HG02588 (cell line): ENCODE measurements around the gene DENND5B.
"Not testable (repeated sequence)": the region's sequence is repeated elsewhere in the genome, so short reads cannot be mapped to it uniquely, and the experiment has no call there.

Source experiments
- ATAC-seq: cut with Tn5 transposase; IDR thresholded peaks from one replicate; pipeline ENCODE4 v1.9.1; 2021; ENCODE audit warnings: mild to moderate bottlenecking, moderate library complexity; ENCODE audit not compliant: unreplicated experiment

DENND5B gene

DNA sequence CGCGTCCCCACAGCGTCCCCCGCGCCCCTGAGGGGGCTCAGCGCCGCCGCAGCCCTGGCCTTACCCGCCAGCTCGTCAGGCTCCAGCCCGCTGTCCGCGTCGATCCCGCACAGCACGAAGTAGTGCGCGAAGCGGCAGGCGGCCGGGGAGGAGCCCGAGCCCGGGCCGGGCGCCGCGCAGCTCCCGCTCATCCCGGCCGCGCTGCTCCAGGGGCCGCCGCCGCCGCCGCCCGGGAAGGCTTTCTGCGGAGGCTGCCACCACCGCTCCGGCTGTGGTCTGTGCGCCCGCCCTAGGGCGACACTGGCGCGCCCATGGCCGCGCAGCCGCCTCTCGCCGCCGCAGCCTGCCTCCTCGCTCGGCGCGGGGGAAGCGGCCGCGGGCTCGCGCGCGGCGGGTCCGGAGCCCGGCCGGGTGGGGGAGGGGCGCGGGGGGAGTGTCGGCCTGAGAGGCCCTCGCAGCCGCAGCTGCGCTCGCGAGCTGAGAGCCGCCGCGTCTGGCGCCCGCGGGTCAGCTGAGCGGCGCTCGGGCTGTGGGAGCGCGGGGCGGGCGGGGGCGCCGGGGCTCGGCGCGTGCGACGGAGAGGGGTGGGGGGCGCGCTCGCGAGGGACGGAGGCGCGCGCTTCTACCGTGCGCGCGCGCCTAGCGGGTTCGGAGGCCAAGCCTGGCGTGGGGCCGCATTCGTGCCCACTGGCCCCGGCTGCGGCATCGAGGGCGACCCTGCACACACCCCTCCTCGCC lies at the start of gene DENND5B:
TSS of gene DENND5B (minus strand) at position 495 of the 738 bp plus-strand sequence. CDS start at position 191, 304 bp downstream.
- ATAC-seq = peak; percentile 52

DNA sequence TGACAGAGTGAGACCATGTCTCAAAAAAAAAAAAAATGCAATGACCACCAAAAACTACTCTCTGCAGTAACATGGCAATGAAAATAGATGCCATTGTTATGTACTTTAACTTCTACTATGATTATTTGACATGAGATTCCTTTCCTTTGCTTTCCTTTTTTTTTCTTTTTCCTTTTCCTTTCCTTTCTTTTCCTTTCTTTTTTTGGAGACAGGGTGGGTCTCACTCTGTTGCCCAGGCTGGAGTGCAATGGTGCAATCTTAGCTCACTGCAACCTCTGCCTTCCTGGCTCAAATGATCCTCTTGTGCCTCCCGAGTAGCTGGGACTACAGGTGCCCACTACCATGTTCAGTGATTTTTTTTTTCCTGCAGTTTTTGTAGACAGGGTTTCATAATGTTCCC lies 43.7 kb upstream of the DENND5B start:
- no peak for ATAC-seq

DNA sequence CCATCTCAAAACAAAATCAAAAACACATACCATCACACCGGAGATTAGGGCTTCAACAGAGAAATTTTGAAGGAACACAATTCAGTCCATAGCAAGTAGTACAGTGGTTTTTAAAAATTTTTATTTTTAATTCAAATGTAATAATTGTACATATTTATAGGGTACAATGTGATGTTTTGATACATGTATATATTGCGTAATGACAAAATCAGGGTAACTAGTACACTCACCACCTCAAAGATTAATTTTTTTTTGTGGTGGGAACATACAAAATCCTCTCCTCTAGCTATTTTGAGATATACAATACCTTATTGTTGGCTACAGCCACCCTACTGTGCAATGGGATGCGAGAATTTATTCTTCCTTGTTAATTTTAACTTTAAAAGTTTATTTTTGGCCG lies 42.5 kb upstream of the DENND5B start:
- no peak for ATAC-seq

DNA sequence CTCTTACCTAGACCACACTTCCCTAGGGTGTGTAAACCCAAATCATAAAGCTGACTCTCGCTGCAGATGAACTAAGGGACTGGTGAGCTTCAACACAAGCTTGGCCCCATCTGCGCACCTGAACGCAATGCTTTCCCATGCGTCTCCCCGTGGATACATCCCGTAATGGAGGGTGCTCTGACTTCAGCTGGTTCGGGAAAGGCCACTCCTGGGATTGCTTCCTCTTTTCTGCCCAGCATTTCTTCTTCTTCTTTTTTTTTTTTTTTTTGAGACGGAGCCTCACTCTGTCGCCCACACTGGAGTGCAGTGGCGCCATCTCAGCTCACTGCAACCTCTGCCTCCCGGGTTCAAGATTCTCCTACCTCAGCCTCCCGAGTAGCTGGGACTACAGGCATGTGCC lies 40.9 kb upstream of the DENND5B start:
- no peak for ATAC-seq

DNA sequence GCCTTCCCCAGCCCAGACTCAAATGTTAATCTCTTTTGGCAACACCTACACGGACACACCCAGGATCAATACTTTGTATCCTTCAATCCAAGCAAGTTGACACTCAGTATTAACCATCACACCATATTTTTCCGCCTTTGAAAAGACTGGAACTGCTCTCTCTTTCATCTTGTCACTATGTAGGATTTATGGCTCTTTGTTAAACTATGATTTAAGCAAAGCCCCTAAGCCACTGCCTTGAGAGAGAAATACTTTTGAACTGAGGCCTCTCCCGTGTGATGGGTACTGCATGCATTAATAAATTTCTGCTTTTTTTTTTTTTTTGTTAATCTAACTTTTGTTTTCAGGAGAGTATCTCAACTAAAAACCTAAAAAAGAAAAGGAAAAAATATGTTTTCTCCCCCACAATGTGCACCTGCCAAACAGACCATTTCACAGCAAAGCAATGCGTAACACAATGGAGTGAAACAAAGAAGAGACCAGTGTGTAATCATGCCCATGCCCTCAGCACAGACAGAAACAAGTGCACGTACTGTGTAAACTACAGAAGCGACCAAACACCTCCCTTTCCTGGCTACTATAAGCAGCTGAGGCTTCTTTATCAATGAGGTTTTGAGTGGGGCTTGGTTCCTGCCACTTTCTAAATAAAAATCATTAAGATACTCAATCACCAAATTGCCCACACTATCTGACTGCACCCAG lies 40.2 kb upstream of the DENND5B start:
- ATAC-seq = no peak

DNA sequence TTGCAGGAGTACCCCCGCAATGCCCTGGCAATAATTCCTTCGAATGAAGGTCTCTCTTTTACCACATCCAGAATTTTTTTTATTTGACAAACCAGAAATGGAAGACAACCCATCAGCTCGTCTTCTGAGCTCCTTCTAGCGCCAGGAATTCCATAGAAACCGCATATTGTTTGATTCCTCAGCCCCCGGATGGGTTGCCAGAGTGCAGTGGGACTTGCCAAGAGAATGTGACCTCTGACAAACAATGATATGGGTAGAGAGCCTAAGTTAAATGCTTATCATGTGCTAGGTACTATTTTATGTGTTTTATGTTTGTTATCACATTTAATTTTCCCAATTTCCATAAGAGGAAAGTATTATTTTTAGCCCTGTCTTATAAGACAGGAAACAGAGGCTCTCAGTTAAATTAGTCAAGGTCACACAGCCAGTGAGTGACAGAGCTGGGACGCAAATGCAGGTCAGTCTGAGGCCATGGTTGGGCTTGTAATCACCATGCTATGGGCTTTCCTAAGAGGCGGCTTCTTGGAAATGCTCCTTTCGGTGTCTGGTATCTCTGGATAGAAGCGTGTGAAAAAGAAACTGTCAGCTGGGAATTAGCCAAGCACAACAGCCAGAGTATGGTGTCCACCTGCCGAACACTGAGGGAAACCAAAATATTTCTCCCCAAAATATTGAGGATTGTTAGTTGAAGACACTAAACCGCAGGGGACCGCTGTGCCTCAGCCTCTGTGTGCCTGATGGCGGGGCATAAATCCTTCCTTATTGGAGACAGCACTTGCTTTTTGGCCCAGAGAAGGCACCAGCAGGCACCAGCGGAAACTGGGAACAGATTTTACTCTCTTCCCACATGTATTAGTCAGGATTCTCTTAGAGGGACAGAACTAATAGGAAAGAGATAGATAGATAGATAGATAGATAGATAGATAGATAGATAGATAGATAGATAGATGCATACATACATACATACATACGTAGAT lies 39.1 kb upstream of the DENND5B start:
- no peak for ATAC-seq

DNA sequence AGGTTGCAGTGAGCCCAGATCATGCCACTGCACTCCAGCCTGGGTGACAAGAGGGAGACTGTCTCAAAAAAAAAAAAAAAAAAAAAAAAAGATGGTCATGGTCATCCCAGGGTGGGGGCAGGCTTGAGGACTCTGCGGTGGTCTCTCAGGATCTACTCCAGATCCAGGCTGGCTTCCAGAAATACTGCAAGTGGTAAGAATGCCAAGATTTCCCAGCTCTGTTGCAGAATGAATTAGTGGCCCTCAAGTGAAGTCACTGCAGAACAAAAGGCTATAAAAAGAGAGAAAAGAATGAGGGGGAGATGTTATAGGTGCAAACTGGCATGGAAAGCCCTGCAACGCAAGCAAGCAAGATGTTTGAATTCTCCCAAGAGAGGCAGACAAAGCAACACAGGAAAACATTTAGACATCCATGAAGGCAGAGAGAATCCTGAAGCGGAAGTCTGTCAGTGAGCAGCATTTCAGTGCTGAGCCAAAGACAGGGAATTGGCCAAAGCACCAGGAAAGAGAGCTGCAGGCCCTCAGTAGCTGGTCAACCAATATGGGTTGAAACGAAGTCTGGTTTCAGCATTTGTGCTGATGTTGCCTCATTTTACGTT lies 36.6 kb upstream of the DENND5B start:
- ATAC-seq = no peak

DNA sequence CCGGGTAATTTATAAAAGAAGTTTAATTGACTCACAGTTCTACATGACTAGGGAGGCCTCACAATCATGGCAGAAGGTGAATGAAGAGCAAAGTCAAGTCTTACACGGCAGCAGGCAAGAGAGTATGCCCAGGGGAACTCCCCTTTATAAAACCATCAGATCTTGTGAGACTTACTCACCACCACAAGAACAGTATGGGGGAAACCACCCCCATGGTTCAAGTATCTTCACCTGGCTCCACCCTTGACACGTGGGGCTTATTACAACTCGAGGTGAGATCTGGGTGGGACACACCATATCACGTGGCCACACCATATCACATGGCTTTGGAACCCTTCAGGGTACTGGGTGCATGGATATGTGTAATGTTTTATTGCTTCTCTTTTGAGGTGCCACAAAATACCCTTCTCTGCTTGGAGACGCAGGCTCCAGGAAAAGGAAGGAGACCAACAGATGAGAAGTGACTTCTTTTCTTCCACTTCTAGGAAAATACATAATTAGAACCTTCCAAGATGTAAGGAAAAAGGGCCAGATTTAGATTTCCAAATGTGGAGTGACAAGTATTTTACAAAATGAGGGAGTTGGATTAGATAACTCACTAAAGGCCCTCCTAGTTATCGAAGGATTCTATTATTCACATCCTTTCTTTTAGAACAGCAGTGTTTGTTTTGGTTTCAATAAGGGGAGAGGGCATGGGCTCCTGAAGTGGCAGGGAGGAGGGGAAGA lies 35.5 kb upstream of the DENND5B start:
- no peak for ATAC-seq

DNA sequence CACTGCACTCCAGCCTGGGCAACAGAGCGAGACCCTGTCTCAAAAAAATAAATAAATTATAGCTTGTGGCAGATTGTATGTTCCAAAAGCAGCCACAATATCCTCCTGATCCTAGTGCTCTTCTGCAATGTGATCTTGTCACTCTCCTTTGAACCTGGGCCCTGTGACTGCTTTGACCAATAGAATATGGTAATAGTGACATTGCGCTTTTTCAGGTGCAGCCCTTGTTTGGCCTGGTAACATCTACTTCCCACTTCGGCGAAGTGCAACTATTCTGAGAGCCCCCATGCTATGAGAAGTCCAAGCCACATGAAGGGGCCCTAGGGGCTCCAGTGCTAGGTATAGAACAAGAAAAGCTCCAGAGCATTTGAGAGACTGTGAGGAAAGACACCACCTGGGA lies 31.1 kb upstream of the DENND5B start:
- ATAC-seq = no peak

DNA sequence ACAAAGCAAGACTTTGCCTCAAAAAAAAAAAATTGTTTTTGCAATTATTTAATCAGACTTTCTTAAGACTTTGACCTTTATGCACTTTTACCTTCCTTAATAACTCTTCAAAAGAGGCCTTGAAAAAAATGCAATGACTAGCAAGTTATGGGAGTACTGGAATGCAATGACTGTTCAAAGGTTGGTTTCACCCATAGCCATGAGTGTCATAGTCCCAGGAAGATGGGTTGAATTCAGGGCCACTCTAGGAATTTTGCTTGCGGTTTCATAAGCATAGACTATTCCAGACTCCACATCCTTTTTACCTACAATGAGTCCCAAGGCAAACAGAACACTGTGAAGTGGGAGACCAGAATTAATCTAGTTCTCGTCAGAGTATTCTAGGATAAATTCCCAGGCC lies 29.4 kb upstream of the DENND5B start:
- no peak for ATAC-seq

DNA sequence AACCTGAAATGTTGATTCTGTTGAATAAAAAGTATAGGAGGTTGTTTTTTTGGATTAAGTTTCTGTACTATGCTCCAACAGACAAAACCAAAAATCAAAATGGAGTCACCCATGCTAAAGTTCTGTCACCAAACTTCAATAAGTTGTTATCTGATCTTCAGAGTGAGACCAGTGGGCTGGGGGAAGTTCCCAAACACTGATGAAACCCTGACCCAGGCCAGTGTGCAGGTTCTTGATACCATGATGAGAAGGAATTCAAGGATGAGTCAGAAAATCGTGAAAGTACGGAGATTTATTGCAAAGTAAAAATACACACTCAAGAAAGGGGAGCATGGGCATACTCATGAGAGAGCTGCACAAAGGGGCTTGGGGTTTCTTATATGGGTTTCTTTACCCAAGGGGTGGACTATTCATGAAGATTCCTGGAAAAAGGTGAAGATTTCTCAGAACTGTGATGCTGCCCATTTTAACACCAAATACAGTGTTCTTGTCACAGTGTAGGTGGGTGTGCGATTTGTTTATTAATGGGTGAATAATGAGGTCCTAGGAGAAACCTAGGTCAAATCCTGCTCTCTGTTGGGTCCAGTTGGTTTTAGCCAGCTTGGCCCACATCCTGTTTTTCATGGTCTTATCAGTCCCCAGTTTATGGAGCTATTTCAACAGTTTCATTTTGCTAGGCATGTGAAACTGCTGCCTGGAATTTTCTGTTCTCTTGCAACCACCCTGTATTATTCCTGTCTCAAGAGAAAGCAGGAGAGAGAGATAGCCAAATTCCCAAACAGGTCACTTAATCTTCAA lies 27.5 kb upstream of the DENND5B start:
- no peak for ATAC-seq

DNA sequence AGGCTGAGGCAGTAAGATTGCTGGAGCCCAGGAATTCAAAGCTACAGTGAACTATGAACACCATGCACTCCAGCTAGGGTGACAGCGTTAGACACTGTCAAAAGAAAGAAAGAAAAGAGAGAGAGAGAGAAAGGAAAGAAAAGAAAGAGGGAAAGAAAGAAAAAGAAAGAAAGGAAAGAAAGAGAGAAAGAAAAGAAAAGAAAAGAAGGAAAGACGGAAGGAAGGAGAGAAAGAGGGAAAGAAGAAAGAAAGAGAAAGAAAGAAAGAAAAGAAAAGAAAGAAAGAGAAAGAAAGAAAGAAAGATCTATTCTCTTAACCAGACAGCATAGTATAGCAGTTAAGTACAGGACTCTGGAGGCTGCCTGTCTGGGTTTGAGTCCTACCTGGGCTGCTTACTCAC lies 21.9 kb upstream of the DENND5B start:
- no peak for ATAC-seq

DNA sequence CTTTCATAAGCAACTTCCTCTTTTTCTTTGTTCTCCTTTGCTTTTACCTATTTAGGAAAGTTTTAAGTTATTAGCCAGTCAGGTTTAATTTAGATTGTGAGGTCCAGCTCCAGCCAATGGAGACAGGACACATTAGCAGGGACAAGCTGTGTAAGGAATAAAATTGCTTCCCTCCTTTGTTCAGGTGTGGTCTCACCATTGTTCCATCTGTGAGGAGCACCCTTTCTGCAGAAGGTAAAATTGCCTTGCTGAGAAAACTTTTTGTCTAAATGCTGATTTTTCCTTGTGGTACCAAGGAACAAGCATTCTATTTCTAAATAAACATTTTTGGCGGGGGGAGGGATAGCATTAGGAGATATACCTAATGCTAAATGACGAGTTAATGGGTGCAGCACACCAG lies 17.4 kb upstream of the DENND5B start:
- ATAC-seq = not testable (repeated sequence)

DNA sequence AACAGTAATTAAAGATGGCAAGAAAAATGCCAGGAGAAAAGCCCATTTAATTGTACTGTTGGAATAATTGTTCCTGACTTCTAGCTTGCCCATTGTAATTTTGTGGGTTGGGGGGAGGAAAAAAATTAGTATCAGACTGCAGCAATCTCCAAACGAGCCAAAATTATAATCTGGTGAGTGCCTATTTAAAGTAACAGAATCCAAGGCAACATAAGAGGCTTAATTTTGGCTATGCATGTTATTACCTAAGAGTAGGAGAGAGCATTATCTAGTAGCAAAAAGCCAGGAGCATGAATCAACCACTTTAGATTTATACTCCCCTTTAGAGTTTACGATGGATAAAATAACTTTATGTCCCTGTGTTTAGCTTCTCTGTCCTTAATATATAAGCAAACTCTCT lies 14.6 kb upstream of the DENND5B start:
- ATAC-seq = no peak

DNA sequence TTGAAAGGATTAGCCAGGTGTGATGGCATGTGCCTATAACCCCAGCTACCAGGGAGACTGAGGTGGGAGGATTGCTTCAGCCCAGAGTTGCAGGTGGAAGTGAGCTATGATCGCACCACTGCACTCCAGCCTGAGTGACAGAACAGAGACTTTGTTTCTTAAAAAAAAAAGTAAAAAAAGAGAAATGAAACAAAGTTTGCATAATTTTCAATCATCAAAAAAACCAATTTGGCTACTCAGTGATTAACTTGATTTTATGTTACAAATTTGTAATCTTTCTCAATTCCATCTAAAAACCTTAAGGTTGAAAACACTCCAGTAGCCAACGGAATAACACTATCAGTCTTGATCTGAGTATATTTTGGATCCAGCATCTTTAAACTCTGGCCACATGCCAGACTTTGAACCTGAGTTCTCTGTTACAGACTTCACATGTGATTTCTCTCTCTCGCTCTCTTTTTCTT lies 12.6 kb upstream of the DENND5B start:
- peak; percentile 96 for ATAC-seq

DNA sequence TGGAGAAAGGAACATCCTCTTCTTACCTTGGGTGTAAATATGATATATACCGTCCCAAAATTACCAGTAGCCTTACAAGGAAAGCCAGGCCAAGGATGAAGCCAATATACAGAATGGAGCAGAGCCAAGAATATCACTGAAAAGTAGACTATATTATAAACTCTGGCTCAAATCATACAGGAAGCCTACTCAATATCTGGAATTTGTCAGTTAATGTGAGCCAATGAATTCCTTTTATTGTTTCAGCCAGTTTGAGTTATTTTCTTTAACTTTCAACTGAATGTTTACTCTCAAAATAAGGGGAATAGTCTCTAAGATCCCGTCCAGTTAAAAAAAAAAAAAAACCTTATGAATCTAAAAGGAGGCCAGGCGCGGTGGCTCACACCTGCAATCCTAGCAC lies 9.8 kb upstream of the DENND5B start:
- no peak for ATAC-seq

DNA sequence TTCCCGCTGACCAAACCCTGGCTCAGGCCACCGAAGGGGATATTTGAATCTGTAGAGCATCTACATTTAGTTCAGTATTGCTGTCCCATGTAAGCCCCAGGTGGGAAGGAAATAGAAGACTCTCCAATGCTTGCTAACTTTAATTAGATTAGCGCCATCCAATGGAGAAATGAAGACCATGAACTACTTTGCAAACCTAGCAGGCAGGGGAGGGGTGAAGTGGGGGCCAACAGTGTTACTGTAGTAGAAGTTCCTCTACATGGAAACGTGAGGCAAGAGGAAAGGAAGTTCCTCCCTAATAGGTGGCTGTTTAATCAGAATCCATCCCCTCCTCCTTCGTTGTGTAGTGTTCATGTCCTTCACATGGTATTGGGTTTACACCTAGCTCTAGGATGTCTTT lies 9.3 kb upstream of the DENND5B start:
- ATAC-seq = no peak

DNA sequence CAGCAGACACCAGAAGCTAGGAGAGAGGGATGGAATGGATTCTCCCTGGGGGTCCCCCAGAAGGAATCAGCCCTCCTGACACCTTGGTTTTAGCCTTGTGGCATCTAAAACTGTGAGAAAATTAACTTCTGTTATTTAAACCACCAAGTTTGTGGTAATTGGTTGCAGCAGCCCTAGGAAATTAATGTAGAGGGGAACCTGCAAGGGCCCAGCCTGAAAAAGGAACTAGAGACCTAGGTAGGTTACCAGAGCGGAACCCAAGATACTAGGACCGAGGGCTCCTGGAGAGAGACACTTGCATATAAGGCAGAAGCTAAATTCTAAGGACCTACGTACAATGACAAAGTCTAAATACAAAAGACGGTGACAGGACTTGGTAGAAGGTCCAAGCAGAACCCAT lies 8.1 kb upstream of the DENND5B start:
- no peak for ATAC-seq

DNA sequence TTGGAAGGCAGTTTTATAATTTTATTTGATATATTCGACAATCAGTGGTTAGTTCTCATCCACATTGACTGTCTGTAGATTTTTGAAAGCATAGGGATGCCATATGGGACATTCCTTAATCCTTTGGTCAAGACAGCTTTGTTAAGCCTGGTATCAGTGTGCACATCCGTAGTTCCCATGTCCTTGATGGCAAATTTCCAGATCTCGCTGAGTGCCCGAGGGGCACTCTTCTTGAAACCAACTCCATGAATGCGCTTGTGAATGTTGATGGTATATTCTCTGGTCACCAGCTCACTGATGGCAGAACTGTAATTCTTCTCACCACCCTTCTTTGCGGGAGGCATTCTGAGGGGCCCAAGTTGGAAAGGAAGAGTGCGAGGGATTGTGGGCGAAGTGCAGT lies 6.1 kb upstream of the DENND5B start:
- no peak for ATAC-seq
